Fibroblast of peridontal ligament (primary cell): ENCODE measurements around the gene AFP.

Source experiments
- DNase-seq: peaks from one replicate; pipeline ENCODE4 v3.0.0-alpha.2; 2010; ENCODE audit errors: extremely low read depth

The AFP gene

DNA sequence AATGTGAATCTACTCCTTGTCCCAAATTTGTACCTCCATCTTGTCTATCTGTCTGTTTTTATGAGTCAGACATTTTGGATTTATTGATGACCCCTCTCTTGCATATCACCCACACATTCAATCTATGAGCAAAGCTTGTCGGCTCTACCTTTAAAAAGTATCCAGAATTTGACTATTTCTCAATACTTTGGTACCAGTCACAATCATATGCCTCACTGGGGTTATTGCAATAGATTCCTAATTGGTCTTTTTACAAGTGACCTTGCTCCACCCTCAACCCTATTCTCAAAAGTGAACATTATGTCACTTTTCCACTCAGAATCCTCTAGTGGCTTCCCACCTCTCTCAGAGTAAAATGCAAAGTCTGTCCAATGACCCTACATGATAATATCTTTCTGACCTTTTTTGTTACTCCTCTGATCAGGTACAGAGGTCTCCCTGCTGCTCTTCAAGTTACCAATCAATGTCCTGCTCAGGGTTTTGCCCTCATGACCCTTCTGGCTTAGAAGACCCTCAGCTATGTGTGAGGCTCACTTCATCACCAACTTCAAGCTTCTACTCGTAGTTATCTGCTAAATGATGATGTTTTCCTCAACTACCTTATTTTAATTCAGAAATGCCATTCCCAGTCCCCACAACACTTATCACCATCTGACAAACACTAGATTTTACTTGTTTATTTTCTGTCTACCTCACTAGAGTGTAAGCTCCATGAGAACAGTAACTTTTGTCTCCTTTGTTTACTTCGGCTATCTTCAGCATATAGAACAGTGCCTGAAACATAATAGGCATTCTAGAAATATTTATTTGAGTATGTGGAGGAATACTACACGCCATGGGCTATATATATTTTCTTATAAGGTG is 22.4 kb downstream of the AFP start:
- DNase-seq = no peak

GRCh38 chr4:73459048-73459421 is 23.0 kb downstream of the AFP start:
- DNase-seq = no peak

GRCh38 chr4:73460913-73461522 is 25.0 kb downstream of the AFP start:
- no peak for DNase-seq

DNA sequence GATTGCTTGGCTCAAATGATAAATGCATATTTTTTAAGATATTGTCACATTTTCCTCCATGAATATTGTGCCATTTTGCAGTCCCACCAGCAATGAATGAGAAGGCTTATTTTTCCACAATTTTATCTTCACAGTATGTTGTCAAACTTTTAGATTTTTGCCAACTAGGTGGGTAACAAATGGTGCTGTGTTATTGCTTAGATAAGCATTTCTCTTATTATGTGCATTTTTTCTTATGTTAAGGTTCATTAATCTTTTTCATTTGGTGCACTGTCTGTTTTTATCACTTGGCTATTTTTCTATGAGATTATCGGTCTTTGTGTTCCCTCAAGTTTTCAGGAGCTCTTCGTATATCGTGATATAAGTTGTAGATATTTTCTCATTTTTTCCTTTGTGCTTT is 32.1 kb downstream of the AFP start:
- DNase-seq = no peak

DNA sequence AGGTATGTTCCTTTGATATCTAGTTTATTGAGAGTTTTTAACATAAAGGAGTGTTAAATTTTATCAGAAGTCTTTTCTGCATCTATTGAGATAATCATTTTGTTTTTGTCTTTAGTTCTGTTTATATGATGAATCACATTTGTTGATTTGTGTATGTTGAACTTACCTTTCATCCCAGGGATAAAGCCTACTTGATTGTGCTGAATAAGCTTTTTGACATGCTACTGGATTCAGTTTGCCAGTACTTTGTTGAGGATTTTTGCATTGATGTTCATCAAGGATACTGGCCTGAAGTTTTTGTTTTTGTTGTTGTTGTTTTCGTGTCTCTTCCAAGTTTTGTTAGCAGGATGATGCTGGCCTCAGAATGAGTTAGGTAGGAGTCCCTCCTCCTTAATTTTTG is 34.7 kb downstream of the AFP start:
- DNase-seq = no peak

- no peak for DNase-seq
Measured at GRCh38 chr4:73477176-73477575, 41.2 kb downstream of the AFP start.

DNA sequence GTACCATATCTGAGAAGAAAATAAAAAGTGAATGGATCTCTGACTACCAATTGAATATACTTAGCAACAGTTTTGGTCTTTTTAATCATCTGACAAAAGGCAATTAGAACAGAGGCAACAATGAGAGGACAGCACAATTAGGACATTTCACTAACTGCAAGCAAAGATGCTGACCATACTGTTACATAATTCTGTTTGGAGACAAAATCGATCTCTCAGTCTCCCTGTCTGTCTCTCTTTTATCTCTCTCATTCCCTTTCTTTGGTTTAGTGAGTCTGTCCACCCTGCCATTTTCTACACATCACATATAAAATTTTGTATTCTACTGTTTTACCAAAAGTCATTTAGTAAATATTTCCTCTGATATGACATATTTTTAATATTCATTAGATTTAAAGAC is 43.3 kb downstream of the AFP start:
- no peak for DNase-seq

DNA sequence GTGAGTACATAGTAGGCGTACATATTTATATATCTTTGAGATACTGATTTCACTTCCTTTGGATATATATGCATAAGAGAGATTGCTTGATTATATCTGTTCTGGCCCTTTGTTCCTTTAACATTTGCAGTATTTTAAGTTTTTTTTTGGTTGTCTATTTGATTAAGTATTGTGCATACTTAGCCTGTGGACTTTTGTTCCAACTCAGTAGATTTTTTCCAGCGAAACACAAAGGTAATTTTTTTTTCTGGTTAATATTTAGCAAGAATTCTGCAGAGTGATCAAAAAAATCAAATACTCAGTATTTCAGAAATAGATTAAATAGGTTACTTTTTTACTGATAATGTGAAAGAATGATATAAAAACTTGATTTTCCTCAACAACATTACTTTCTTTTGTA is 45.3 kb downstream of the AFP start, which contains the start of gene AFM:
TSS of gene AFM (plus strand) at position 388 of the 400 bp plus-strand sequence. CDS start 31 bp downstream, outside the sequence.
- no peak for DNase-seq

- no peak for DNase-seq
Measured at GRCh38 chr4:73485085-73485484, 49.1 kb downstream of the AFP start.

- no peak for DNase-seq
Measured at GRCh38 chr4:73485596-73485995, 49.6 kb downstream of the AFP start.

- DNase-seq = no peak
Measured at GRCh38 chr4:73486497-73486896, 50.5 kb downstream of the AFP start.

DNA sequence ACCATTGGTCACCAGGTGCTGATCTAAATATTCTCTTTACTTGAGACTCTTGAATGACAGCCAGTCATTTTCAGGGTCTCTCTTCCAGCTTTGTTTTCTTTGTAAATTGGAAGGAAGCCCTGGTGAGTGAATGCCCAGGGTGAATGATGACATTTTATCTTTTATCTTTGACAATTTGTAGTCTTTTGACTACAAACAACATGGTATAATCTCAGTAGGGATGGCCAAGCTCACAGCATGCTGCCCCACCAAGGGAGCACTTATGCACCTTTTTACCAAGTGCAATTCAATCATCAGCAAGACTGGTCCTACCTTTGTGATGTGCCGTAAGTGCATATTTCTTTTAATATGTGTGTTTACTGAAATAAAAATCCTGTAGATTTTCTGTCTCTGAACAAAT is 51.2 kb downstream of the AFP start:
- DNase-seq = no peak

DNA sequence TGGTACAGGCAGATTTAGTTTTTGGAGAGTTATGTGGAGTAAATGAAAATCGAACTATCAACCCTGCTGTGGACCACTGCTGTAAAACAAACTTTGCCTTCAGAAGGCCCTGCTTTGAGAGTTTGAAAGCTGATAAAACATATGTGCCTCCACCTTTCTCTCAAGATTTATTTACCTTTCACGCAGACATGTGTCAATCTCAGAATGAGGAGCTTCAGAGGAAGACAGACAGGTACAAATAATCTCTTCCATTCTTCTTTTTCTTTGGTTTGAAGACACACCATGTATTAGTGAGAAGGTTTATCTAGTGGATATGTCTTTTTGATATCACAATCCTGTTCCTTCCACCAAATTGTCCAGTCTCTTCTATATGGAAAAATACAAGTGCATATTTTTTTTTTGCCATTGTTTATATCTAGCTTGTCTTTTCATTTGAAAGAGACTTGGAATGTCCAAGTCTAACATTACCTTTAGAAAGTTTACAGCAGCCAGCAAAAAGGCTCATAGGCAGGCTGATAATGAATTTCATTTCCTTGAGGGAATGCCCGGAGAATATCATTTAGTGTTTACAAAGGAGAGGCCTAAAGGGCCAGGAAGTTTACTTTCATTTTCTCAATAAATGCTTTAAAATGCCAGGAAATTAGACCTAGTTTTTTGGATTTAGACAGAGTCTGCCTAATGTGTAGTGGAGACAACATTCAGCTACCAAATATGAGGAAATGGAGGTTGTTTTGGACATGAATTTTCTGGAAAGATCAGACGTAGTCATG is 64.2 kb downstream of the AFP start:
- peak; percentile 44 for DNase-seq

- no peak for DNase-seq
Measured at GRCh38 chr4:73501664-73502265, 65.7 kb downstream of the AFP start.

- no peak for DNase-seq
Measured at GRCh38 chr4:73505567-73505966, 69.5 kb downstream of the AFP start.
